COLO668 (cell line): ENCODE results near the gene EVI5.
"Not testable (repeated sequence)": the region's sequence is repeated elsewhere in the genome, so short reads cannot be mapped to it uniquely, and the experiment has no call there.

Experiments used
- DNase-seq: peaks from one replicate; lab custom pipeline; 2025; ENCODE audit not compliant: unreplicated experiment; lab: John Stamatoyannopoulos, UW

The EVI5 gene

DNA sequence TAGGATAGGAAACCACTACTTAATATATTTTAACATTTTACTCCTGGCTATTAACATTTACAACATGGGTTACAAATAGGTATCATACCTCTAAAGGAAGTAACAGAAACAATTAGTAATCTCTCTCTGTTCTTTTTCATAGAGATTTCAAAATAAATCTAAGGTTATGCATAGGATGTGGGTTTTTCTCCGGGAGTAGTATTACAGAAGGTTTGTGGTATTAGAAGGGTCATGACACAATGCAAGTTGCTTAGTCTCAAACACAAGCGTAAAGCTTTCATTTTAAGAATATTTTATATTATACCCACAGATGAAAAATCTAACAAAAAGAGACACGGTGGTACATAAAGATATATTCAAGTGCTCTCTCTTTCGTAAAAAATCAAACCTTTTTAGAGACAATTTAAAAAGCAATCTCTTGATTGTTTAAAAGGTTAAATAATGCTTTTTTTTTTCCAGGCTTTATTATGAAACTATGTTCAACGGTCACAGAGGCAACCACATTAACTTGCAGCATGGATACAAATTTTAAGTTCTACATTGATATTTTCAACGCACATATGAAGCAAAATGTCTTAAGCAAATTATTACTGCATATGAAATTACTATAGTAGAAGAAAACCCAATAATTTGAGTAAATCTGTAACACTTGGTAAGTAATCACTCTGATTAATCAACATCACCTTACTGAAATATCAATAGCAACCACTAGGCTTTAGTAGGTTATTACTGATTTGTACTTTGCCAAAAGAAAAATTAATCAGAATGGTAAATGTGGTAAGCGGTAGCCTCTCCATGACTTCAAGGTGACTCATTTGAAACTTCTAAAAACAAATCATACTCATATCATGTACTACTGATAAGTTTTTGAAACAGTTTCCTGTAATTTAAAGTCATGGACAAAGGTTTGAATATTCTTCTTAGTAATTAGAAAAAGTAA lies 200.8 kb downstream of the EVI5 start:
- no peak for DNase-seq

DNA sequence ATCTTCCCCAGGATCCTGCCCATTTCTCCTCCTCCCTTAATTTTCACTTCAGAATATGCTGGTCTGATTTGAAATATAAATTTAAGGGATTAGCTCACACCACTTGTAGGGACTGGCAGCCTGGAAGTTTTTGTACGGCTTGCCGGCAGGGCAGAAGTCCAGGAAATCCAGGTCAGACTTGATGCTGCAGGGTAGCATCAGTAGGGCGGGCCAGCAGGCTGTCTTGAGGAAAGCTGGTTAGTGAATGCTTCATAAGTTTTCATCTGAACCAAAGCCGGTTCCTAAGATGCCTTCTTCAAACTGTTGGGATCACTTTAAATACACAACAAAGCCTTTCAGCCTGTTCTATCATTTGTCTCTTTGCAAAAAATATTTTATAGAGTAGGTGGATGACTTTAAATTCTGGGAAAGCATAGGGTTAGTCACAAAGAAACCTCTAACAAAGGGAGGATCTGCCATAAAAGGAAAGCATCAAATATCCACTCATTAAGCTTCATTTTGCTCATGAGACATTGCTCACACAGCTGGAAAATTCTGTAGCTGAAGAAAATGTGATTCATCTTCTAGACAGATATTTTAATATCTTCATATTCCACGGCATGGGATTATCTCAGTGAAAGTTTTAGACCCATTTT lies 207.5 kb downstream of the EVI5 start:
- no peak for DNase-seq

DNA sequence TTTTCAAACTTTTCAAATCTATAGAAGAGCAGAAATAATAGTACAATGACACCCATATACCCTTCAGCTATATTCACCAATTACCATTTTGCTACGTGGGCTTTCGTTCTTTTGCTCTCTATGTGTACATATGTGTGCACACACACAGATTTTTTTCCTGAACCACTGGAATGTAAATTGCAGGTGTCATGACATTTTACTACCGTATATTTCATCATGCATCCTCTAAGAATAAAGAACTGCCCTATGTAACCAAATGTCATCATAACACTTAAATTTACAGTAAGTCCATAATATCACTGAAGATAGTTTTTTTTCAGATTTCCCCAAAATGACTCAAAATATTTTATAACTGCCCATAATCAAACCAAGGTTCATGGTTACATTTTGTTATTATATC lies 209.8 kb downstream of the EVI5 start:
- no peak for DNase-seq

DNA sequence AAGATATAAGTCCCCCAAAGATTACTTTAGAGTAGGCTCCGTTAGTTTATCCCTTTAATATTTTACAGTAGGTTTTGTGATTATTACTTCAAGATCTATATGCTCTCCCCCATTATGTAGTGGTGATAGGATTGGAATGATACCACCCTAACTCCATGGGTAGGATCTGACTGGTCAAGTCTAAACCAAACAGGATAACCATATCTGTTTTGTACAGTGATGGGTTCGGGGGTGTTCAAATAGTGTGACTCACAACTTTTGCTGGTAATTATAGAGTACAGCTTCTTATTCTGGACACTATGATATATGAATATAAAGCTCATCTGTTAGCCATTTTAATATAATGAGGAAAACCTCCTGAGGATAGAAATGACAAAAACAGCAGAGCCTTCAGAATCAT lies 212.4 kb downstream of the EVI5 start:
- no peak for DNase-seq

DNA sequence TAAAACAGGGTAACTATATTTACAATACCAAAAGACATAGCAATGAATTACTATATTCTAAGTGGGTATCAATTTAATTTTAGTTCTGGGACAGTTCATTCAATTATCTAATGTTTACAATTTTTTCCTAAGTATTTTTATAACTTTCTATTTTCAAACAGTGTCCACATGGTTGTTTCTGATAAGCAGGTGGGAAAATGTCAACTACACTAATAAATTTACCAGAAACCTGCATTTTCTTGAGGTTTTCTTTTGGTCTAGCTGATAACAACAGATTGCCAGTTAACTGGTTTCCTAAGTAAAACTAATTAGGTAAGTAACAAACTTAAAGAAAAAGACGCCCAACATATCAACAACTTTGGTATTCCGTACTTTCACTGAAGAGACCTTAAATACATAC lies 213.3 kb downstream of the EVI5 start:
- DNase-seq: no peak

DNA sequence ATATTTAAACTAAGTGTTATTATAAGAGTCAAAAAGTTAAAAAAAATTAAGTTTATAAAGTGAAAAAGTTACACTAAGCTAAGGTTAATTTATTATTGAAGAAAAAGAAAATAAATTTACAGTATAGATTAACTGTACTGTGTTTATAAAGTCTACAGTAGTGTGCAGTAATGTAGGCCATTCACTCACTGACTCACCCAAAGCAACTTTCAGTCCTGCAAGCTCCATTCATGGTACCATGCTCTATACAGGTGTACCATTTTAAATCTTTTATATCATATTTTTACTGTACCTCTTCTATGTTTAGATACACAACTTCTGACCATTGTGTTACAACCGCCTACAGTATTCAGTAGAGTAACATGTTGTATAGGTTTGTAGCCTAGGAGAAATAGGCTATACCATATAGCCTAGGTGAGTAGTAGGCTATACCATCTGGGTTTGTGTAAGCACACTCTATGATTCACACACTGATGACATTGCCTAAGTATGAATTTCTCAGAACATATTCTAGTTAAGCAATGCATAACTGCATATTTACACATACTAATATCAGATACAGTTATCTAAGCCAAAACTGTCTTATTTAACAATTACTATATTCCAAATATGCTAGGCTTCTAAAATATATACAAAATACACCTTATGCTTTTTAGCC lies 217.6 kb downstream of the EVI5 start:
- DNase-seq: no peak

DNA sequence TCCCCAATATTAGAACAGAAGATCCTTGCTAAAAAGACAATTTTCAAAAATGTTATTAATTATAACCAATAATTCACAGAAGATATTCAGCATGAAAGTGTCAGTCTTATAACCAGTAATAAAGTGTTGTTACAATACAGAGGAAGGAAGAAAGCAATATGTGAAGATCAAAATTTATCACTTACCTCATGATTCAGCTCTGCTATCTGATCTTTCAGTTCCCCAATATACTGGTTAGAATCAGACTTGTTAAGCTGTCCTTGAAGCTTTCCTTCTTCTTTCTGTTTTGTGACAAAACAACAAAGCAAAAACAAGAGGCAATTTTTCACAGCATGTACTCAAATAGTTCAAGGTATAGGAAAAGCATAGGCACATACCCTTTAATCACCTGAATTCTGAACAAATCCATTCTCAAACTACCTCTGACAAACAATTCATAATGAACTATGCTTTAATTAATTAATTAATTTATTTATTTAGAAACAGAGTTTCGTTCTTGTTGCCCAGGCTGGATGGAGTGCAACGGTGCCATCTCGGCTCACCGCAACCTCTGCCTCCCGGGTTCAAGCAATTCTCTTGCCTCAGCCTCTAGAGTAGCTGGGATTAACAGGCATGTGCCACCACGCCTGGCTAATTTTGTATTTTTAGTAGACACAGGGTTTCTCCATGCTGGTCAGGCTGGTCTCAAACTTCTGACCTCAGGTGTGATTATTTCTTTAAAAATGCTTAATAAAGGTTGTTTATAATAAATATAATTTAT lies 221.3 kb downstream of the EVI5 start:
- DNase-seq: no peak

DNA sequence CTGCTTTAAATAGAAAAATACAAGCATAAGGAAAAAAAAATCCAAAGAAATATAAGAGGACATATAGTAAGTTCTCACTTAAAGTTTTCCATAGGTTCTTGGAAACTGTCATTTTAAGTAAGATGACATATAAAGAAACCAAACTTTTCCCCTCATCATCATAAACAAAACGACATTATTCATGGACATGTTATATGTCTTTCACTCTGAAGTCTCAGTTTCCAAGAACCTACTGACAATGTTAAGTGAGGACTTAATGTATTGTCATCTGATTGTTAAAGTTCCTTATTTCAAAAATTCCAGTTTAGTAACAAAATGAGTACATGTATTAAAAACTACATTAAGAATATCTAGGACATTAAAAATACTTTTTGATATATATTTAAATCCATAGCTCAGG lies 228.6 kb downstream of the EVI5 start:
- DNase-seq: no peak

DNA sequence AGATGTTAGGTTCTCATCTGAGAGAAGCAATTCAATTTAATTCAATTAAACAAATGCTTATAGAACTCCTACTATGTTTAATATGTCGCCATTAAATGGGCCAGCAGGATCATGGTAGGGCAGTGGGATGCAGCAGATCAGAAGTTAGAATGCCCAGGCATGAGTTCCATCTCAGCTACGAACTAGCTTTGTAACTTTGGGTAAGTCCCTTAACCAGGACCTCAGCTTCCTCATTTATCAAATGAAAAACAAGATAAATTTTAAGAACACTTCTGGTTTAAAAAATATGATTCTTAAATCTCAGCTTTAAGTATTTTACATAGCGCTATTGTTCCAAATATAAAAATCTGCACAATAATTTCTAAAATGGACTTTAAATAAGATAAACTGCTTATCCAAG lies 230.7 kb downstream of the EVI5 start:
- no peak for DNase-seq

DNA sequence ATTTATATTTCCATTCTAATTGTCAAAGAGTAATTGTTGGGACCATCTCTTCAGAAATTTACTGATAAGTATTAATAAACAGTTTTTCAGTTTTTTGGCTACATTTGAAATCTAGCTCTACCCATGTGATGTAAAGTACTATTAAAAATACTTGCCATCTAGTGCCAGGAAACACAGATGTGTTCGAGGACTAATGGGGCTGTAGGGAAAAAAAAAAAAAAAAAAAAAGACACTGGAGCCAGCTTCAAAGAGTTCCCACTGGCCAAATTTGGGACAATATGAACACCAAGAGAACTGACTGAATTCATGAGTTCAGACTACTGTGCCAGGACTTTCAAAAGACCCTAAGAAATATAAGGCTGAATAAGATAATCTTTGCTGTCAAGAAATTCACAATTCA lies 233.0 kb downstream of the EVI5 start:
- no peak for DNase-seq

DNA sequence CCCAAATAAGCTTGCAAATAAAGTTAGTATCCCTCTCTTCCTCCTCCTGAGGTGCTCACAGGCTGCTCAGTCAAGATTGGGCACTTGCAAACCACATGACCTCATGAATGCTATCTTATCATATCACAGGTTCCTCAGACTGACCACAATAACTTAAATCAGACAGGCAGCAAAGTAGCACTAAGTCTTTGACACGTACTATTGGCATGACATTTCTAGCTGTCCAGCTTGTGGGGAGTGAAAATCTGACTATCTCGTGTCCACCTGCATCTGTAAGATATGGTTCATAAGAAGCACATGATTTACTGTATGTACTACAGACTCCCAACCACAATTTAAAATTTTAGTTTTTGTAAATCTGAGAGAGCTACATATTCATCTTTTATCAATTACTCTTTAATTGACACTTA lies 240.1 kb downstream of the EVI5 start:
- no peak for DNase-seq

DNA sequence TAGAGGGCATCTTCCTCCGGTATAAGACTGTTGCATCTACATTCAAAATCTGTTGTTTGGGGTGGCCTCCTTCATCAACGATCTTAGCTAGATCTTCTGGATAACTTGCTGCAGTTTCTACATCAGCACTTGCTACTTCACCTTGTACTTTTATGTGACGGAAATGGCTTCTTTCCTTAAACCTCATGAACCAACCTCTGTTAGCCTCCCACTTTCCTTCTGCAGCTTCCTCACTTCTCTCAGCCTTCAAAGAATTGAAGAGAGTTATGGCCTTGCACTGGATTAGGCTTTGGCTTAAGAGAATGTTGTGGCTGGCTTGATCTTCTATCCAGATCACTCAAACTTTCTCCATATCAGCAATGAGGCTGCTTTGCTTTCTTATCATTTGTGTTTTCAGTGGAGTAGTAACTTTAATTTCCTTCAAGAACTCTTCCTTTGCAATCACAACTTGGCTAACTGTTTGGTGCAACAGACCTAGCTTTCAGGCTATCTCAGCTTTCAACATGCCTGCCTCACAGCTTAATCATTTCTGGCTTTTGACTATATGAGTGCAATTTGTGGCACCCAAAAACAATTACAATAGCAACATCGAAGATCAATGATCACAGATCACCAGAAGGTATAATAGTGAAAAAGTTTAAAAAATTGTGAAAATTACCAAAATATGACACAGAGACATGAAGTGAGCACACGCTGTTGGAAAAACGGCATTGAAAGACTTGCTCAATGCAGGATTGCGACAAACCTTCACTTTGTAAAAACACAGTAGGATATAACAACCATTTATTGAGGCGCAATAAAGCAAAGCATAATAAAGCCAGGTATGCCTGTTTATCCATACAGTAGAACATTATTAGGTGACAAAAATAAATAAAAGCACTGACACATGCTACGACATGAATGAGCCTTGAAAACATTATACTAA lies 241.5 kb downstream of the EVI5 start:
- DNase-seq: no peak

DNA sequence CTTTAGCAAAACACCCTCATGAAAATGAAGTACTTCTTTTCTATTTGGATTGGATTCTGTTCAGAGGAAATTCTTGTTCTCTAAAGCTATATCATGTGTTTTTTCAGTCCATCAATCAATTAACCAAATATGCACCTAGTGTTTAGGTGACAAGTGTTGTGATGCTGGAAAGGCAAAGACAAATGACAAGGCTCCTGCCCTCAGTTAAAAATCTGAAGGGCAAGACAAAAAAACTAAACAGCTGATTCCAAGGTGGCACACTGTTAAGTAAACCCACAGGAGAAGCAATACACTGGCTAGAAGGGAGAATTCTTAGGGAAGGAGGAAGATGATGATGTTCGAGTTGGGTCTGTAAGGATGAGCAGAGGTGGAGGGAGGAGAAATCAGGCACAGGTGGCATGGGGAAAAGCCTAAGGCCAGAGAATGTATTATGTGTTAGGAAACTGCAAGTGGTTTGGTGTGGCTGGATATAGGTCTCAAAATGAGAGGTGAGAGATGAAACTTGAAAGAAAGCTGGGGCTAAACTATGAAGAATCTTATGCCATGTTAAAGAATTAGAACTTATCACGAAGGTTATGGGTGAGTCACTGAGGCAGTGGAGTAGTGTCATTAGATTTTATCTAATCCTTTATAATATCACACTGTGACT lies 246.4 kb downstream of the EVI5 start:
- no peak for DNase-seq

DNA sequence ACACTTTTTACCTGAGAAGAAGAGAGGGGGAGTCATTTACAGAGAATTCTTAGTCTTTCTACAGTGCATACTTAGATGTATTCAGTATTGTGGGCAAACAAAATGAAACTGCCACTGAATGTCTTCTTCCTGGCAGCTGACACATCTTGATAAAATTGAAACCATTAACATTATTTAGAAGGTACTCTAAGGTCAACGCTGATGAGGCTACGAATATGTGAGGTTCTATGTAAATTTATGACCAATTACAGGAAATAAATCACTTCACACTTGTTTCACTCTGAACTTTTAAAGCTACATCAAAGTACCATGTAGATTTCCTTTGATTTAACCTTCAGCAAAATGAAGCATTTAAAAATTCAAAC lies 246.9 kb downstream of the EVI5 start:
- no peak for DNase-seq

DNA sequence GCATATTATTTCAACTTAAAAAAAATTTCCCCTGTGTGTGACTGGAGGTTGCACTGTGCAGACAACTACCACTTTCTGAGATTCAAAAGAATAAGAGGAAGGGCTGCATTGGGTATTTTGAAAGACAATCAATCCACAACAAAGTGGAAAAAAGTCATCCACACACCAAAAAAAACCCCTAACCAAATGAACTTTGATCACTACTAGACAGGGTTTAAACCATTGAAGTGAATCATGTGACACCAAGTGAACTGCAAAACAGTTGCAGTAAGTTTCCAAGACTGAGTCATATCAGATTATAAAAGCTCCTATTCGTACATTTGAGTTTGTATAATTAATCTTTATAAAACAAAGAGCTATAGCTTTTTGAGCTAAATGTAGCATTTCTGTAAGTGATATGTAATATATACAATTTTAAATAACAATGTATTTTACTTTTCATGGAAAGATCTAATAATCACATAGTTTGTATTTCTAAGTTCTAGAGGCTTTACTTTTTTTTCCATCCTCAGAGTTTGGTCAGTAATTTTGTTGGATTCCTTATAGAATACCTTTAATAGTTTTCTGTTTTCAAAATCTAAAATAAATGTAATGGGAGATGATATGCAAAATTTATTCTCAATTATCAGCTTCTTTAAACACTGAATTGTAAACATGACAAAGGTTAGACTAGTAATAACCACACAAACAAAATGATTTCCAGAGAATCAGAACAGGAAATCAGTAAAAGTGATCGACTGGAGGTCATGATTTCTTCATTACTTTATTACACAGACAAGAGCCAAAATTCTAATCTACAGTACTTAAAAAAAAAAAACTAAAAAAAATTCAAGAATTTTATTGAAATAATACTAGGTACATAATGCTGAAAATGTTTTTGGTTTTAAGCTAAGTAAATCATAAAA lies 247.7 kb downstream of the EVI5 start:
- DNase-seq: no peak

DNA sequence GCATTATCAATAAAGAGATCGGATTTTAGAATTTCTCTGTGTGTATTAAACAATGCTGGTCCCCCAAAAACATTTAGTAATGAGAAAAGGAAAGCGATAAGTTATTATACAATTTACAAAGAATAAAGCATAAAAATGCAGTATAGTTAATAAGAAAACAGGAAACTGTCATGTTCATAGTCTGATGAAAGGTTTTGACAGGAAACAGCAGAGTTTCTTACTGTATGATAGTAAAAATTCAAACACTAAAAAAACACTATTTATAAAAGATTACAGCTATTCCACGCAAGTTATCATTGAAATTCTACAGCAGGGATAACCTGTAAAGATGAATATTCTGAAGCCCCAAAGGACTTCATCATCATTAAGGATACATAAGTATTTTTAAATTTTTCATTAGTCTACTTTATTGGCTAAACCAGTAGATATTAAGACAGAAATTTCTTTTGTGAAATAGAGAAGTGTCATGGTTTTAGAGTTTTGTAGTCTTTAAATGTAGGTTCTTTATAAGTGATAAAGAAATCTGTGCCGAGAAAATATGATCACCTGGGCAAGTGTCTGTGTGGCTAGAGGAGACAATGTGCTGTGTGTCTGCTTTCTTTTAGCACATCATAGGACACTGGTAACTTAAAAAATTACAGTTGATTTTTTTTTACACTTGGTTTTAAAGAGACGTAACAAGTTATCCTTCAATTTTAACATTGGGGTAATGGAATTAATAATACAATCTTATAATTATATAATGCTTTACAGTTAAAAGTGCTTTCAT lies 248.5 kb downstream of the EVI5 start:
- DNase-seq: no peak

DNA sequence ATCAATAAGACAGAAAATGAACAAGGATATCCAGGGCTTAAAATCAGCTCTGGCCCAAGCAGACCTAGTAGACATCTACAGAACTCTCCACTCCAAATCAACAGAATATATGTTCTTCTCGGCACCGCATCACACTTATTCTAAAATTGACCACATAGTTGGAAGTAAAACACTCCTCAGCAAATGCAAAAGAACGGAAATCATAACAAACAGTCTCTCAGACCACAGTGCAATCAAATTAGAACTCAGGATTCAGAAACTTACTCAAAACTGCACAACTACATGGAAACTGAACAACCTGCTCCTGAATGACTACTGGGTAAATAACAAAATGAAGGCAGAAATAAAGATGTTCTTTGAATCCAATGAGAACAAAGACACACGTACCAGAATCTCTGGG lies 252.5 kb downstream of the EVI5 start:
- DNase-seq: not testable (repeated sequence)

DNA sequence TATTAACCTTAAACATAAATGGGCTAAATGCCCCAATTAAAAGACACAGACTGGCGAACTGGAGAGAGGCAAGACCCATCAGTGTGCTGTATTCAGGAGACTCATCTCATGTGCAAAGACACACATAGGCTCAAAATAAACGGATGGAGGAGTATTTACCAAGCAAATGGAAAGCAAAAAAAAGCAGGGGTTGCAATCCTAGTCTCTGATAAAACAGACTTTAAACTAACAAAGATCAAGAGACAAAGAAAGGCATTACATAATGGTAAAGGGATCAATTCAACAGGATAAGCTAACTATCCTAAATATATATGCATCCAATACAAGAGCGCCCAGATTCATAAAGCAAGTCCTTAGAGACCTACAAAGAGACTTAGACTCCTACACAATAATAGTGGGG lies 253.0 kb downstream of the EVI5 start:
- DNase-seq: not testable (repeated sequence)
